CD4-positive, CD25-positive, alpha-beta regulatory T cell (primary cell): ENCODE results near the gene RYK. TPM values are rescaled to one million over a fixed set of nuclear protein-coding genes. Genes with fewer than 3 reads are reported as not detected.
A peak's percentile ranks its signal among the peaks of the same experiment; 100 is the strongest.
"Not testable (repeated sequence)": the region's sequence is repeated elsewhere in the genome, so short reads cannot be mapped to it uniquely, and the experiment has no call there.

Experiments
- ATAC-seq, 2 donors: fragments of 150-1000 bp; cut with Tn5 transposase; one replicate each; pipeline ENCODE4 v1.10.0; 2021; ENCODE audit warnings: low read depth in 2 of 2, moderate number of reproducible peaks in 2 of 2, moderate library complexity in 1 of 2
- DNase-seq, 3 donors: peaks; one replicate each; pipeline versions ENCODE4 v3.0.0 to v3.0.0-alpha.2; 2012 to 2022; ENCODE audit warnings: mixed read lengths in 1 of 3
- H3K27ac ChIP-seq: one replicate; pipeline ENCODE4 v1.7.0; 2013; ENCODE audit warnings: mild to moderate bottlenecking, low read length; ENCODE audit not compliant: insufficient read depth, poor library complexity, severe bottlenecking
- H3K27me3 ChIP-seq: one replicate; pipeline ENCODE4 v1.7.0; 2013; ENCODE audit warnings: low read length; ENCODE audit not compliant: control insufficient read depth, insufficient read depth
- H3K36me3 ChIP-seq: one replicate; pipeline ENCODE4 v1.7.0; 2013; ENCODE audit warnings: mild to moderate bottlenecking, low read length, moderate library complexity; ENCODE audit not compliant: control insufficient read depth, insufficient read depth
- H3K4me1 ChIP-seq: 2 replicates; pipeline ENCODE4 v1.7.0; 2013; ENCODE audit warnings: mild to moderate bottlenecking, low read length; ENCODE audit not compliant: insufficient read depth, control insufficient read depth, poor library complexity, severe bottlenecking
- H3K4me3 ChIP-seq: one replicate; pipeline ENCODE4 v1.7.0; 2013; ENCODE audit warnings: low read depth, mild to moderate bottlenecking, low read length, moderate library complexity
- H3K9me3 ChIP-seq, 2 experiments: 1 replicate in 1 of 2; 2 replicates in 1 of 2; pipeline ENCODE4 v1.7.0; 2013; ENCODE audit warnings: low read length in 2 of 2, mild to moderate bottlenecking in 1 of 2, moderate library complexity in 1 of 2; ENCODE audit not compliant: control insufficient read depth in 2 of 2
- H3K27ac Mint-ChIP-seq, 3 donors: one replicate each; pipeline ENCODE4 v1.8.0; 2020 to 2022; ENCODE audit warnings: mild to moderate bottlenecking in 3 of 3, mixed read lengths in 3 of 3, moderate library complexity in 2 of 3
- H3K27me3 Mint-ChIP-seq: one replicate; pipeline ENCODE4 v1.8.0; 2022; ENCODE audit warnings: mild to moderate bottlenecking, mixed read lengths
- H3K36me3 Mint-ChIP-seq: one replicate; pipeline ENCODE4 v1.8.0; 2020; ENCODE audit warnings: mixed read lengths
- H3K4me1 Mint-ChIP-seq, 4 donors: one replicate each; pipeline ENCODE4 v1.8.0; 2020 to 2022; ENCODE audit warnings: mixed read lengths in 4 of 4, mild to moderate bottlenecking in 1 of 4
- H3K4me3 Mint-ChIP-seq, 4 donors: one replicate each; pipeline ENCODE4 v1.8.0; 2020 to 2022; ENCODE audit warnings: mild to moderate bottlenecking in 4 of 4, mixed read lengths in 4 of 4, moderate library complexity in 3 of 4
- H3K9me3 Mint-ChIP-seq, 7 donors: one replicate each; pipeline ENCODE4 v1.8.0; 2020 to 2022; ENCODE audit warnings: mixed read lengths in 7 of 7, mild to moderate bottlenecking in 3 of 7, moderate library complexity in 2 of 7
- polyA plus RNA-seq, 4 donors: library from polyadenylated mRNA; unstranded; fragments of 300-500 nt; fragmentation: Illumina TruSeq; gene quantifications; one replicate each; pipeline ENCODE4 v1.2.3, GENCODE V29; 2021
- total RNA-seq: library from RNA; stranded (reverse); gene quantifications from one replicate; pipeline ENCODE4 v1.2.3, GENCODE V29; 2022

The RYK gene
- total and polyA plus RNA-seq, 5 donors from 2014 or later: 5.6 to 35.2 (median 7.1) TPM

DNA sequence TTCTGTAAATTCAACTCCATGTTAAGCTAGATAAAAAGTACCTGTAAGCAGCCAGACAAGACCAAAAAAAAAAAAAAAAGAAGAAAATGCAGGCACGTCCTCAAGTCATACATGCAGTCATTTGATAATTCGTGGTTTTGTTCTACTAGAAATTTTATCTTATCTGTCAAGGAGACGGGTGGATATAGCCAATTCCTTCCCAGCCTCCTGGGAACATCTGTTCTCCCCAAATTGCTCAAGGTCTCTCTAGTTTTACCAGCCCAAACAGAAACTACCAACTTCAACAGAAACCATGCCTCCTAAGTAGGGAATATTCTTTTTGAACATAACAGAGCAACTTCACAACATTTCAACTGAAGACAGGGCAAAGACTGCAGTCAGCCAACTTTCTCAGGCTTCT lies 19.5 kb downstream of the RYK start:
- no peaks in the 10 kb centered on the region for H3K27me3 Mint-ChIP-seq
- H3K4me3 ChIP-seq: no peak overlapping the region
- no peaks in the 10 kb centered on the region for H3K36me3 ChIP-seq
- H3K27ac Mint-ChIP-seq: no peak overlapping the region
- peaks cover 0 to 2% (median 0%) of the 10 kb centered on the region in 7 donors for H3K9me3 Mint-ChIP-seq
- peak overlapping the region in 1 of 4 donors; percentile 1 for H3K4me3 Mint-ChIP-seq
- peaks cover 14% of the 10 kb centered on the region for H3K4me1 ChIP-seq
- no peaks in the 10 kb centered on the region for H3K9me3 ChIP-seq
- H3K27me3 ChIP-seq: no peaks in the 10 kb centered on the region
- peaks cover 22 to 82% (median 53%) of the 10 kb centered on the region in 4 donors for H3K4me1 Mint-ChIP-seq
- H3K36me3 Mint-ChIP-seq: peaks cover 4% of the 10 kb centered on the region
- H3K27ac ChIP-seq: no peak overlapping the region
- no peak for DNase-seq
- ATAC-seq: no peak

DNA sequence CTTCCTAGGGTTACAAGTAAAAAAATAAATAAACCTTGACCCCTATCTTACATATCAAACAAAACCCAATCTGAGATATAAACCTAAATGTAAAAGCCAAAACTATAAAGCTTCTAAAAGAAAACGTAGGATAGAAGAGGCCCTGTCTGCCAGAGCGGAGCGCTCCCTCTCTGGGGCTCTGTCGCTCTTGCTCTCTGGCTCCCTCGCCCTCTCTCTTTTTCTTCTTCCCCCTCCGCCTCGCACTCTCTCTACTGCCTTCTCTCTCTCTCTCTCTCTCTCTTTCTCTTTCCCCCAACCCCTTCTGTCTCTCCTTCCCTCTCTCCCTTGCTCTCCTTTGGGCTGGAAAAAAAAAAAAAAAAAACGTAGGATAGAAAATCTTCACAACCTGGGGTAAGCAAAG lies 21.6 kb downstream of the RYK start:
- H3K27me3 Mint-ChIP-seq: no peaks in the 10 kb centered on the region
- H3K4me3 Mint-ChIP-seq: no peak overlapping the region
- ATAC-seq: no peak
- no peaks in the 10 kb centered on the region for H3K36me3 ChIP-seq
- peaks cover 4% of the 10 kb centered on the region for H3K36me3 Mint-ChIP-seq
- no peaks in the 10 kb centered on the region for H3K27me3 ChIP-seq
- peaks cover 0 to 2% (median 0%) of the 10 kb centered on the region in 7 donors for H3K9me3 Mint-ChIP-seq
- no peak for DNase-seq
- H3K27ac Mint-ChIP-seq: no peak overlapping the region
- no peaks in the 10 kb centered on the region for H3K9me3 ChIP-seq
- no peak overlapping the region for H3K4me3 ChIP-seq
- H3K4me1 ChIP-seq: peaks cover 14% of the 10 kb centered on the region
- peaks cover 21 to 75% (median 43%) of the 10 kb centered on the region in 4 donors for H3K4me1 Mint-ChIP-seq
- no peak overlapping the region for H3K27ac ChIP-seq

DNA sequence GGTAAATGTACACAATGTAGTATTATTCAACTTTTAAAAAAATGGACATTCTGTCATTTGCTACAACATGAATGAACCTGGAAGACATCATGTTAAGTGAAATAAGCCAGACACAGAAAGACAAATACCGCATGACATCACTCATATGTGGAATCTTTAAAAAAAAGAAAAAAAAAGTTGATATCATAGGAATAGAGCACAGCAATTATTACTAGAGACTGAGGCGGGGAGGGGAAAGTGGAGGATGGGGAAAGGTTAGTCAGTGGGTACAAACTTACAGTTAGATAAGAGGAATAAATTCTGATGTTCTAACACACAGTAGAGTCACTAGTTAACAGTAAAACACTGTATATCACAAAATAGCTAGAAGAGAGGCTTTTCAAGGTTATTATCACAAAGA lies 22.2 kb downstream of the RYK start:
- H3K4me3 Mint-ChIP-seq: no peak overlapping the region
- peaks cover 14% of the 10 kb centered on the region for H3K4me1 ChIP-seq
- H3K4me3 ChIP-seq: no peak overlapping the region
- H3K4me1 Mint-ChIP-seq: peaks cover 26 to 76% (median 45%) of the 10 kb centered on the region in 4 donors
- no peaks in the 10 kb centered on the region for H3K27me3 ChIP-seq
- H3K9me3 Mint-ChIP-seq: peaks cover 0 to 2% (median 0%) of the 10 kb centered on the region in 7 donors
- H3K27ac ChIP-seq: no peak overlapping the region
- H3K36me3 ChIP-seq: no peaks in the 10 kb centered on the region
- H3K36me3 Mint-ChIP-seq: peaks cover 4% of the 10 kb centered on the region
- no peak for ATAC-seq
- no peak overlapping the region for H3K27ac Mint-ChIP-seq
- H3K9me3 ChIP-seq: no peaks in the 10 kb centered on the region
- H3K27me3 Mint-ChIP-seq: no peaks in the 10 kb centered on the region
- no peak for DNase-seq

DNA sequence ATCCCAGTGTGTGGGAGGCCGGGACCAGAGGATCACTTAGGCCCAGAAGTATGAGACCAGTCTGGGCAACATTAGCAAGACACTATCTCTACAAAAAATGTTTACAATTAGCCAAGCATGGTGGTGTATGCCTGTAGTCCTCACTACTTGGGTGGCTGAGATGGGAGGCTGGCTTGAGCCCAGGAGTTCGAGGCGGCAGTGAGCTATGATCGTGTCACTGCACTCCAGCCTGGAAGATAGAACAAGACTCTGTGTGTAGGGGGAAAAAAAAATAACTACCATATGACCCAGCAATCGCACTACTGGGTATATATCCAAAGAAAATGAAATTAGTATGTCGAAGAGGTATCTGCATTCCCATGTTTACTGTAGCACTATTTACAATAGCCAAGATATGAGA lies 22.6 kb downstream of the RYK start:
- H3K4me1 ChIP-seq: peaks cover 12% of the 10 kb centered on the region
- peaks cover 0 to 2% (median 0%) of the 10 kb centered on the region in 7 donors for H3K9me3 Mint-ChIP-seq
- no peaks in the 10 kb centered on the region for H3K27me3 ChIP-seq
- no peak overlapping the region for H3K4me3 Mint-ChIP-seq
- H3K9me3 ChIP-seq: no peaks in the 10 kb centered on the region
- DNase-seq (no peak), ATAC-seq (no peak)
- no peak overlapping the region for H3K27ac ChIP-seq
- H3K36me3 Mint-ChIP-seq: peaks cover 4% of the 10 kb centered on the region
- no peaks in the 10 kb centered on the region for H3K36me3 ChIP-seq
- H3K27me3 Mint-ChIP-seq: no peaks in the 10 kb centered on the region
- H3K4me3 ChIP-seq: no peak overlapping the region
- H3K27ac Mint-ChIP-seq: no peak overlapping the region
- peaks cover 26 to 77% (median 46%) of the 10 kb centered on the region in 4 donors for H3K4me1 Mint-ChIP-seq

DNA sequence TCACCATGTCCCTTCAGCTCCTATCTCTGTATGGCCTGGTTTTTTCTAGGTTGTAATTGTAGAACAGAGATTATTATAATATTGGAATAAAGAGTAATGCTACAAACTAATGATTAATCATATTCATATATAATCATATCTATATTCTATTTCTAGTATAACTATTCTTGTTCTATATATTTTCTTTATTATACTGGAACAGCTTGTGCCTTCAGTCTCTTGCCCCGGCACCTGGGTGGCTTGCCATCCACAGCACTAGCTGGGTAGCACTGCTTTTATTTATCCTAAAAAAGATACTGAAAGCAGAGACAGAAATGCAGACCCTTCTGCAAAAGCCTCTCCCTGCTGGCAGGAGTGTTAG lies 25.9 kb downstream of the RYK start:
- not testable (repeated sequence) for H3K27me3 ChIP-seq, H3K27ac Mint-ChIP-seq, DNase-seq, H3K4me1 ChIP-seq, H3K9me3 ChIP-seq, H3K4me3 Mint-ChIP-seq, H3K9me3 Mint-ChIP-seq, H3K27me3 Mint-ChIP-seq, H3K27ac ChIP-seq, H3K4me3 ChIP-seq, ATAC-seq, H3K36me3 ChIP-seq
- peaks cover 10 to 62% (median 31%) of the 10 kb centered on the region in 4 donors for H3K4me1 Mint-ChIP-seq
- H3K36me3 Mint-ChIP-seq: peaks cover 16% of the 10 kb centered on the region

DNA sequence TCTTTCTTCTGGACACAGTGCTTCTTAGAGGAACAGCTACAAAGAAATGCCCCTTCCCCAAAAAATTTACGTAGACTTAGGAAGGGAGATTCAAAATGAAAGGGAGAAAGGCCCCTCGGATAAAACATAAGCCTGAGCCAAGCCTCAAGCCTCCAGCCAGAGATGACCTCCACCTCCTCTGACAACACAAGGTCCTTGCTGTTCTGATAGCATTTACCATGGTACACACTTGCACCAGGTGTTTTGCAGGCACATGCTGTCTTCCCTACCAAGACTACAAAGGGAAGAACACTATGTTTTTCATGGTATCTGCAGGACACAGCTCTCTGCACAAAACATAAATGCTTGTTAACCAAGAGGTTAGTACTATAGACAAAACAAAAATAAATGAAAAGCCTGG lies 27.8 kb downstream of the RYK start:
- no peak for DNase-seq
- Histone ChIP-seq H3K36me3 (peaks cover 5% of the 10 kb centered on the region), H3K27me3 (no peaks in the 10 kb centered on the region), H3K27ac (no peak overlapping the region), H3K4me3 (no peak overlapping the region), H3K4me1 (no peaks in the 10 kb centered on the region), H3K9me3 (no peaks in the 10 kb centered on the region)
- Mint-ChIP-seq H3K27me3 (no peaks in the 10 kb centered on the region), H3K4me1 (peaks cover 16 to 45% (median 23%) of the 10 kb centered on the region in 4 donors), H3K4me3 (no peak overlapping the region), H3K27ac (no peak overlapping the region), H3K9me3 (no peaks in the 10 kb centered on the region), H3K36me3 (peaks cover 12% of the 10 kb centered on the region)
- ATAC-seq: no peak

DNA sequence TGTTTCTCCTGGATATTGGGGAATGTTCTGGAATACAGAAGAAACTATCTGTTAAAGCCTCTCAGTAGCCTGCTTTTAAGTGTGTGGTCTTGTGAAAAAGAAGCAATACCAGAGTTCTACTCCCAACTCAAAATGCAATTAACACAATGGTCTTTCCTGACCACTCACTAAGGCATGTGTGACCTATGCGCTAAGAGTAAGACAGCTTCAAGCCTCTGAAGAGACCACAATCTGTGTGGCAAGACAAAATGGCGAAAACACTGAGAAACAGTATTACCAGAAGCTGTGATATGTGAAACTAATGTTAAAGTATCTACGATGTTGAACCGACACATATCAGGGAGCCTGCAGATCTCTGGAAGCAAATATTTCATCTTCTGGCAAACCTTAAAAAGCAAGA lies 33.8 kb downstream of the RYK start:
- H3K27ac ChIP-seq: no peak overlapping the region
- Mint-ChIP-seq H3K4me3 (no peak overlapping the region), H3K36me3 (peaks cover 10% of the 10 kb centered on the region), H3K9me3 (no peaks in the 10 kb centered on the region), H3K27ac (no peak overlapping the region), H3K4me1 (peaks cover 5 to 28% (median 19%) of the 10 kb centered on the region in 4 donors), H3K27me3 (no peaks in the 10 kb centered on the region)
- H3K27me3 ChIP-seq: no peaks in the 10 kb centered on the region
- no peak overlapping the region for H3K4me3 ChIP-seq
- no peak for DNase-seq
- ATAC-seq: no peak
- H3K36me3 ChIP-seq: peaks cover 5% of the 10 kb centered on the region
- H3K4me1 ChIP-seq: no peaks in the 10 kb centered on the region
- no peaks in the 10 kb centered on the region for H3K9me3 ChIP-seq

DNA sequence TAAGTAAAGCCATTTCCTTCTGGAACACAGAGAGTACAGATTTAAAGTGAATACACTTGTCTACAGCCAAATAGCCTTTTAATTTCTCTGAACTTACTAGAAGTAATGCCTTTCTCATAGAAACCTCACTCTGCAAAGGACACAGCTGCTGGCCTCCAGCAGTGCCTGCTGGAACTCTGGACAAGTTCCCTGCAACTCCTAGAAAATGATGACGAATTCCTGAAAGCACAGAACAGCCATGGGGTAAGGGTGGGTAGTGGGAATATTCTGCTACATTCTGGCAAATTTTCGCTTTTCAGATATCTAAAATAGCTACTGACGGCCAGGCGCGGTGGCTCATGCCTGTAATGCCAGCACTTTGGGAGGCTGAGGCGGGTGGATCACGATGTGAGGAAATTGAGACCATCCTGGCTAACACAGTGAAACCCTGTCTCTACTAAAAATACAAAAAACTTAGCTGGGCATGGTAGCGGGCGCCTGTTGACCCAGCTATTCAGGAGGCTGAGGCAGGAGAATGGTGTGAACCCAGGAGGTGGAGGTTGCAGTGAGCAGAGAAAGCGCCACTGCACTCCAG lies 34.4 kb downstream of the RYK start:
- Histone ChIP-seq H3K27me3 (no peaks in the 10 kb centered on the region), H3K9me3 (no peaks in the 10 kb centered on the region), H3K4me3 (no peak overlapping the region), H3K4me1 (no peaks in the 10 kb centered on the region), H3K27ac (no peak overlapping the region), H3K36me3 (peaks cover 7% of the 10 kb centered on the region)
- Mint-ChIP-seq H3K4me1 (peaks cover 5 to 29% (median 19%) of the 10 kb centered on the region in 4 donors), H3K27ac (no peak overlapping the region), H3K4me3 (no peak overlapping the region), H3K36me3 (peaks cover 12% of the 10 kb centered on the region), H3K9me3 (no peaks in the 10 kb centered on the region), H3K27me3 (no peaks in the 10 kb centered on the region)
- no peak for ATAC-seq
- DNase-seq: no peak
